HG02943 (cell line): ENCODE data around the gene ANKRD39.
A peak's percentile ranks its signal among the peaks of the same experiment; 100 is the strongest.

Experiments
- ATAC-seq: cut with Tn5 transposase; IDR thresholded peaks from one replicate; pipeline ENCODE4 v1.9.1; 2021; ENCODE audit warnings: mild to moderate bottlenecking, low read depth, moderate library complexity; ENCODE audit not compliant: unreplicated experiment

The ANKRD39 gene

DNA sequence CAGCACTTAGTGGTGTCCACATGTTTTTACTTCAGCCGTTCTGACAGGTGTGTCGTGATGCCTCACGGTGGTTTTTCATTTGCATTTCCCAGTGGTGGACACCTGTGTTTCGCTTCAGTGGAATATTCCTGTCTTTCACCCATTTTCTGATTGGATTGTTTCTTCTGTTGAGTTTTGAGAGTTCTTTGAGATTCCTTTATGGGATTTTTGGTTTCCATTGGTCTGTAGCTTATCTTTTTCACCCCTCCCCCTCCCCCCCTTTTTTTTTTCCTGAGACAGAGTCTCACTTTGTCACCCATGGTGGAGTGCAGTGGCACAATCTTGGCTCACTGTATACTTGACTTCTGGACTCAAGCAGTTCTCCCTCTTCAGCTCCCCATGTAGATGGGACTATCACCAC lies 22.0 kb downstream of the ANKRD39 start:
- ATAC-seq: no peak

DNA sequence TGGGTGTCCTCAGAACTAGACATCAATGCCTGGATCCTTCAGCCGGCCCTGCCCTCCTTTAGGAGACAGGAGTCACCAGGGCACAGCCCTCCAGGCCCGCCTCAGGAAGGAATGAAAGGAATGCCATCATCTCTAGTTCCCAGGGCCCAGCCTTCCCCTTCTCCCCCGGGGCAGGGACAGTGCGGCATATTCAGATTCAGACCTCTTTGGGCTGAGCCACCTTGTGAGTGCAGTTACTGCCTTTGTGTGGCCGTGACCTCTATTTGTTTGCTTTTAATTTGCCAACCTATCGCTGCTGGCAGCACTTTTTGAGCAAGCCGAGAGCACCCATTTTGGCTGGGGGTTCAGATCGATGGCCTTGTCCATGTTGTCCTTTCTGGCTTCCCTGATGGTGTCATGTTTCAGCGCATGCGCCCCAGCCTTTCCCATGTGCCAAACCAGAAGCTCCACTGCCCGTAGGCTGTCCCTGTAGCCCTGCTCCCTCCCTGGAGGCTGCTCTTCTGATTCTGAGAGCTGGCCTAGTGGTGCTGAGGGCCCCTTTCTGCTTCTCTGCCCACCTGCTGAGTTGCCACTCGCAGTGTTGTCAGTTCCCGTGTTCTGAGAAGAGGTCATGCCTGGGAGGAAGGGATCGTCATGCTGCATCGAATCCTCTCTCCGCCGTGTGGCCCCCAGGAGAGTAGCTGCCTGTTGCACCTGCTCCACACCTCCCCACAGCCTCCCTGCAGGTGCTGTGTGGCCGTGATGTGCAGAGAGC lies 24.9 kb downstream of the ANKRD39 start:
- no peak for ATAC-seq

DNA sequence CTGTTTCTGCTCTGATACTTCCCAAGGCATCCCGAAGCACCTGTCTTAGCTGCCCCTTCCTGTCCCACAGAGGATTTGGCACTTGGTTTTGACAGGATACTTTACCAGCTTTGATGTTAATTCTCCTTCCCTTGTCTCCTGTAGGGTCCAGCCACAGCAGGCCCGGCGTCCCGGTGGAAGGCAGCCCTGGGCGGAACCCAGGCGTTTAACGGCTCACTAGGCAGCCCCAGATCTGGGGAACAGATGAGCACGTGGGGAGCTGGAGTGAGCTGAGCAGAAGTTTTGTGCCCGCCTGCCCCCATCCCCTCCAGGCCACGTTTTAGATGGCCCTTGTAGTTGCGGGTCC lies 25.4 kb downstream of the ANKRD39 start:
- ATAC-seq: no peak

DNA sequence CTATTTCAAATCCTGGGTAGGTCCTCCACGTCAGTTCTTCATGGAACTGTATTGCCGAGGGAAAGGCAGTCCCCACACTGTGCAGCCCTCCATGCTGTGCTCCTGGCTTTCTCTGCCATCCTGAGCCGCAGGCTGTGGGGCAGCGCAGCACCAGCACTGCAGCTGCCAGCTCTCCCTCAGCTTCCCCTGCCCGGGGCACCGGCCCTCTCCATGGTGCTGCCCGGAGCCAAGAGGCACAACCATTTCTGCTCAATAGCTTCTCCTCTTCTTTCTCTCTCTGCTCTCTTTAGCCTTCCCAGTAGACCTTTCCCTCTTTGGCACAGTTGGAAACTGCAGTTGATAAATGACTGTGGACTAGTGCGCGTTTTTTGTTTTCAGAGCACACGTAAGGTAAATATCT lies 26.1 kb downstream of the ANKRD39 start:
- no peak for ATAC-seq

GRCh38 chr2:96830044-96830562 lies 27.7 kb downstream of the ANKRD39 start:
- no peak for ATAC-seq

DNA sequence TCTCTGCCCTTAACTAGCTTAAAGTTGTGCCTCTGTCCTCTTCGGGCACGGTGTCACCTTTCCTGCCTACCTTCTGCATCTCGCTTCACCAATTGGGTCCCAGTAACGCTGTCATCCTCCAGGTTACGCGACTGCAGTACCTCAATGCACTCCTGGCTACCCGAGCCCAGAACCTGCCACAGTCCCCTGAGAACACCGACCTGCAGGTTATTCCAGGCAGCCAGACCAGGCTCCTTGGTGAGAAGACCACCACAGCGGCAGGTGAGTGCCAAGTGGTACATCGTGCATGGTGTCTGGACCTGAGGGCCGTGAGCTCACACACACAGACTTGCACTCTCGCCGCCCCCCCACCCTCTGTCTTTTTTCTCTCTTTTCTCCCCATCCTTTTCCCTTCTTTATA lies 28.9 kb downstream of the ANKRD39 start:
- ATAC-seq: no peak

DNA sequence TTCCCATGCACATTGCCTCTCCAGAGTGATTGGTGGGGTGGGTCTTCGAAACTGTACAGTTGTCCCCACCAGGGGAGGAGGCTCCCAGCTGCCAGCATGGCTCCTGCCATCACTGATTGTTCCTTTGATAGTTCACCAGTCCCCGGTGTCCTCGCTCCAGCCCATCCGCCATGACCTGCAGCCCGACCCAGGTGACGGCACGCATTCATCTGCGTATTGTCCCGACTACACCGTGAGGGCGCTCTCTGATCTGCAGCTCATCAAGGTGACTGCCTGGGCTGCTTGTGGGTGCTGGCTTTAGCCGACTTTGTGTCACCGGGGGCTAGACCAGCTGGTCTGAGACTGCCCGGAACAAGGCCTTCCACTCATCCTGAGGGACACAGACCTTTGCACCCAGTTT lies 29.4 kb downstream of the ANKRD39 start:
- no peak for ATAC-seq

GRCh38 chr2:96826546-96827278 lies 31.1 kb downstream of the ANKRD39 start:
- no peak for ATAC-seq

GRCh38 chr2:96825057-96825456 lies 32.8 kb downstream of the ANKRD39 start:
- no peak for ATAC-seq

DNA sequence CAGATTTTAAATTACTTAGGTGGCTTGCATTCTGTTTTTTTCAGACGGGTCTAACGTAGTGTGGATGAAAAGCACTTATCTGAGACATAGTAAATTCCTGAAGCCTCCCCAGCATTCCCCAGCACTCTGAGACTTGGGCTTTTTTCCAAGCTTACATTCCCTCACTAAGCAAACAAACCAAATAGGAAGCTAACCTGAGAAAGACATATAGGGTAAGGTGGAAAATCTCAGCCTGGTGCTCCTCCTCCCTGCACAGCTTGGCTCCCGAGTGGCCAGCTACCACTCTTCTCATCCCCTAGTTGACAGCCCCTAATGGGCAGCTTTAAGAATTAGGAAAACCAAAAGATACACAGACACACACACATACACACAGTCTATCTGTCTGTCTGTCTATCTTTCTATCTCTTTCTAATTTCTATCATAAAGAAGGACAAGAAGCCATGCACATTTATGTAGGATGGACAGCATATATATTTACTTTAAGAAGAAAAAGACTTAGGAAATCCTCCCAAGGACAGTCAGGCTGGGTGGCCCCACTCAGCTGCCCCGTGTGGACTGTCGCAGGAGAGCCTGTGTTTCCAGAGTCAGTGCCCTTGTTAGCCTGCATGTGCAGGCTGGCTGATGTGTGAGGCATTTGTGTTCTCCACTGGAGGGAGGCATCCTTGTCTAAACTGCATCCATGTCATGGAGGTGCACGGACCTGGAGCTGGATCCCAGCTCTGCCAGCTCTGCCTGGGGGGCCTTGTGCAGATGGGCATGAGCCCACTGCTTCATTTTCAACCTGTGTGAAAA lies 33.5 kb downstream of the ANKRD39 start:
- no peak for ATAC-seq

GRCh38 chr2:96823198-96823597 lies 34.6 kb downstream of the ANKRD39 start:
- no peak for ATAC-seq

DNA sequence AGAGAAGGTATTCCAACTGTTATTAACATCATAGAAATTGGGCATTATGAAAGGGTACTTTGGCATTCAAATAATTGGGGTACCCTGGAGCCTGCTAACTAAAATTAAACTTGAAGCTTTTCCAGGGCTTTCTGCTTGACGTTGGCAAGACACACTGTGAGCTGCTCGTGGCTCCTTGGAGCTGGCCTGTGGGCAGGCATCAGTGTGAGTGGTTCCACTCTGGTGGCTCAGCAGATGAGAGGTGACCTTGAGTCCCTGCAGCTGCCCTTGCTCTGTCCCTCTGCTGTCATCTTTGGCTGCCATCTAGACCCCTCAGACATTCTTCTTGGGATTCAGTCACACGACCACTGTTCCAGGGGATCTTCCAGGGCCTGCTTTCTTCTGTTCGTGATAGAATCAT lies 35.0 kb downstream of the ANKRD39 start:
- no peak for ATAC-seq

- no peak for ATAC-seq
These were observed 36.6 kb downstream of the ANKRD39 start for GRCh38 chr2:96821113-96821675.

DNA sequence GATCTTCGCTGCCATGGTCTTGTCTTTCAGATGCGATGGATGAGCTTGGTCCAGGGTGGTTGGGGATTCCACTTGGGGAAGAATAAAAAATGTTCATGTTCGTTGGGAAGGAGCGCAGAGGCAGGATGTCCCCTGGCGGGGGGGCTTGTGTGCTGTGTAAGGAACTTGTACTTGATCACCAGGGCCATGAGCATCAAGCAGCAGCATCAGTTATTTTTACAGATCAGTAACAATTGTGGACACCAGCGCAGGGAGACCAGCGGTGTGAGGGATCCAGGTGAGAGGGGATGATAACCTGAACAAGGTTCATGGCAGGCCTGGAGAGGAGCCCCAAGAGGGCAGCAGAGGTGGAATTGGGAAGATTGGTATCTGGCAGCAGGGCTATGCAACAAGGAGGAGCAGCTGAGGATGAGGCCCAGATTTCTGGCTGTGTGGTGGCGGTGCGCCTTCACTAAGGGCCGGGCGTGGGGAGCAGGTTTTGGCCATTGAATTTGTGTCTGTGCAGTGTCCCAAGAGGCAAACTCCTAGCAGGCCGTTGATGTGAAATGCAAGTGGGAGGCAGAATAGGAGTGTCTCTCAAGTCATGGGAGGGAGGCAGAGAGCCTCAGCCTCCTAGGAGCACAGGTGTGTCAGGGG lies 37.8 kb downstream of the ANKRD39 start:
- ATAC-seq: no peak

DNA sequence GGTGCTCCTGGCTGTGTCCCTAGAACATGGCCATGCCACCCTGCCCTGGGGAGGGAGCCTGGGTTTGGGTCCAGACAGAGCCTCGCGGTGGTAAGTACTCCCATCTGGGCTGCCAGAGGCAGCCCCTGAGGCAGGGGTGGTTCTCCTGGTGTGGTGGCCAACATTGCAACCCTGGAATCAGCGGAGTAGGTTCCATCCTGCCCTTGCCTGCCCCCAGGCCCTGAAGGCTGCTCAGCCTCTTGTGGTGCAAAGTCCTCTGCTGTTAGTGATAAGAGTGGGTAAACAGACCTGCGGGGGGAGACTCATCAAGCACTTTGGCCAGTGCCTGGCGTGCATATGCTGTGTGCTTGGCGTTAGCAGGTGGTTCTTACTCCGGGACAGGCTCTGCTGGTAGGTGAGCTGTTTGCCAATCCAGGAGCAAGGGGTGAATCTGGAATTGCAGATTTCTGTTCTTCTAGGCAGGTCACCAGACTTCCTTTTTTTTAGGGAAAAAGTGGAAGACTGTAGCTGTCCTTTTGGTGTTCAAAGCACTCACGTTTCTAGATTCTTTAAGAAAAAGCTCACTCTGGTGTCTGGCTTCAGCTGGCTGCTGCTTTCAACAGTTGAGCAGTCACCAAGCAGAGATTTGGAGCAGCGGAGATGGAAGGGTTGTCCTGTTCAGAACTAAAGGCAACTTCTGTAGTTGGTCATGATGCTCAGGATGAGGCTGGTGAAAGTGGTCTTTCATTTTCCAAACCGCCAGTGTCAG lies 38.5 kb downstream of the ANKRD39 start:
- no peak for ATAC-seq

GRCh38 chr2:96817882-96818281 lies 39.9 kb downstream of the ANKRD39 start:
- no peak for ATAC-seq

- peak; percentile 0 for ATAC-seq
These were observed 40.7 kb downstream of the ANKRD39 start for GRCh38 chr2:96816836-96817702.

DNA sequence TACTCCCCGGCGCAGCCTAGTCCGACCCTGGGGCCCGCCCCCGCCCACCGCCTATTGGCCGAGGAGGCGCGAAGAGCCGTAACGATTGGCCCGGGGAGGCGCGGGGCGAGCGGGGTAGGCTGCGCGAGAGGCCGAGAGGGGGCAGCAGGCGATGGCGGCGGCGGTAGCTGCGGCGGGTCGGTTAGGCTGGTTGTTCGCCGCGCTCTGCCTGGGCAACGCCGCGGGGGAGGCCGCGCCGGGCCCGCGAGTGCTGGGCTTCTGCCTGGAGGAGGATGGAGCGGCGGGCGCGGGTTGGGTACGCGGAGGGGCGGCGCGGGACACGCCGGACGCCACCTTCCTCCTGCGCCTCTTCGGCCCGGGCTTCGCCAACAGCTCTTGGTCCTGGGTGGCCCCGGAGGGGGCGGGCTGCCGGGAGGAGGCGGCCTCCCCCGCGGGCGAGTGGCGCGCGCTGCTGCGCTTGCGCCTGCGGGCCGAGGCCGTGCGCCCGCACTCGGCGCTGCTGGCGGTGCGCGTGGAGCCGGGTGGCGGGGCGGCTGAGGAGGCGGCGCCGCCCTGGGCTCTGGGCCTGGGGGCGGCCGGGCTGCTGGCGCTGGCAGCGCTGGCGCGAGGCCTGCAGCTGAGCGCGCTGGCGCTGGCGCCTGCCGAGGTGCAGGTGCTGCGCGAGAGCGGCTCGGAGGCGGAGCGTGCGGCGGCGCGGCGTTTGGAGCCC lies 41.5 kb downstream of the ANKRD39 start, which contains the start of gene CNNM3:
Gene CNNM3, plus strand, starts transcription at position 142 of the 709 bp plus-strand sequence. Its CDS starts 10 bp downstream, at position 152.
- peak; percentile 86 for ATAC-seq
